Breast epithelium (tissue), 4 donors: Measurements from ENCODE around the gene CFAP97D2. TPM values are rescaled to one million over a fixed set of nuclear protein-coding genes. Genes with fewer than 3 reads are reported as not detected.
"Not testable (repeated sequence)": the region's sequence is repeated elsewhere in the genome, so short reads cannot be mapped to it uniquely, and the experiment has no call there.

Source experiments
- DNase-seq, 2 donors: peaks; one replicate each; pipeline ENCODE4 v3.0.0-alpha.2; 2019; ENCODE audit warnings: low spot score in 2 of 2
- H3K27ac ChIP-seq, 2 donors: fragments of 200-600 bp; sonication (generic) in 1 of 2; one replicate each; pipeline ENCODE4 v1.5.1; 2016 to 2019; ENCODE audit warnings: mild to moderate bottlenecking in 1 of 2
- H3K27me3 ChIP-seq, 2 donors: fragments of 200-600 bp; sonication (generic) in 1 of 2; one replicate each; pipeline versions ENCODE4 v1.5.1 to v1.6.0; 2017 to 2019; ENCODE audit warnings: control low read depth in 1 of 2, mild to moderate bottlenecking in 1 of 2
- H3K36me3 ChIP-seq: fragments of 200-600 bp; one replicate; pipeline ENCODE4 v1.5.1; 2019
- H3K4me1 ChIP-seq, 2 donors: fragments of 200-600 bp; sonication (generic); one replicate each; pipeline ENCODE4 v1.5.1; 2016 to 2019; ENCODE audit warnings: control low read depth in 1 of 2
- H3K4me3 ChIP-seq, 3 donors: fragments of 200-600 bp; sonication (generic); 1 replicate in 2 of 3; 2 replicates in 1 of 3; pipeline ENCODE4 v1.5.1; 2016 to 2019; ENCODE audit warnings: mild to moderate bottlenecking in 3 of 3, moderate library complexity in 2 of 3
- H3K9me3 ChIP-seq, 2 donors: fragments of 200-600 bp; sonication (generic) in 1 of 2; one replicate each; pipeline ENCODE4 v1.5.1; 2016 to 2019; ENCODE audit warnings: control low read depth in 1 of 2
- CTCF ChIP-seq, 3 donors: fragments of 450-650 bp; IDR thresholded peaks; one replicate each; pipeline ENCODE4 v1.5.1; 2016 to 2017; ENCODE audit warnings: antibody characterized with exemption in 3 of 3, mild to moderate bottlenecking in 3 of 3, moderate library complexity in 3 of 3
- POLR2A ChIP-seq: fragments of 450-650 bp; IDR thresholded peaks from one replicate; pipeline ENCODE4 v1.6.1; 2016; ENCODE audit warnings: antibody characterized with exemption, mild to moderate bottlenecking, moderate library complexity
- POLR2AphosphoS5 ChIP-seq, 3 donors: sonication (generic); formaldehyde crosslinking; IDR thresholded peaks; one replicate each; pipeline ENCODE4 v1.6.1; 2017; ENCODE audit warnings: antibody characterized with exemption in 3 of 3
- intact Hi-C: fragments of 100-400 bp; cut with DNase I; formaldehyde crosslinking; loops from one replicate; pipeline ENCODE4 v1.15.1; 2023; ENCODE audit warnings: low total_unique reads
- total RNA-seq, 3 donors: library from RNA; depleted of rRNA; stranded (reverse); fragments of >200 nt; gene quantifications; one replicate each; pipeline ENCODE4 v1.1.0, GENCODE V29; 2016

CFAP97D2 gene
- total RNA-seq, 3 donors from 2014 or later, result not detected

- Histone ChIP-seq H3K9me3 (no peaks in the 10 kb centered on the region), H3K27ac (no peak overlapping the region), H3K4me3 (no peak overlapping the region), H3K27me3 (no peaks in the 10 kb centered on the region), H3K36me3 (no peaks in the 10 kb centered on the region), H3K4me1 (peaks cover 0 to 6% of the 10 kb centered on the region in 2 donors)
- TF ChIP-seq POLR2AphosphoS5 (IDR thresholded peaks at IDR 0.05) (no peak), POLR2A (no peak), CTCF (IDR thresholded peaks at IDR 0.05) (no peak)
- intact Hi-C loops, result no loop called here
- no peak for DNase-seq
Observed at GRCh38 chr13:114155320-114155719, 23.7 kb upstream of the CFAP97D2 start.

GRCh38 chr13:114155926-114156883, 22.9 kb upstream of the CFAP97D2 start:
- no peak overlapping the region for H3K27ac ChIP-seq
- intact Hi-C loops, result no loop called here
- peaks cover 0 to 4% of the 10 kb centered on the region in 2 donors for H3K4me1 ChIP-seq
- no peak overlapping the region for H3K4me3 ChIP-seq
- no peaks in the 10 kb centered on the region for H3K36me3 ChIP-seq
- H3K27me3 ChIP-seq, result no peaks in the 10 kb centered on the region
- DNase-seq, result no peak
- H3K9me3 ChIP-seq, result no peaks in the 10 kb centered on the region
- TF ChIP-seq CTCF (IDR thresholded peaks at IDR 0.05), result no peak
- no peak for TF ChIP-seq POLR2AphosphoS5 (IDR thresholded peaks at IDR 0.05)
- no peak for TF ChIP-seq POLR2A

- DNase-seq, result no peak
- Histone ChIP-seq H3K9me3 (no peaks in the 10 kb centered on the region), H3K36me3 (no peaks in the 10 kb centered on the region), H3K27ac (no peak overlapping the region), H3K4me1 (peaks cover 0 to 6% of the 10 kb centered on the region in 2 donors), H3K27me3 (no peaks in the 10 kb centered on the region), H3K4me3 (no peak overlapping the region)
- TF ChIP-seq POLR2A (no peak), POLR2AphosphoS5 (IDR thresholded peaks at IDR 0.05) (no peak), CTCF (IDR thresholded peaks at IDR 0.05) (no peak)
- intact Hi-C loops, result no loop called here
Observed at GRCh38 chr13:114157869-114158495, 21.1 kb upstream of the CFAP97D2 start.

- H3K9me3 ChIP-seq, H3K4me3 ChIP-seq, intact Hi-C loops, H3K36me3 ChIP-seq, DNase-seq, H3K27ac ChIP-seq, H3K4me1 ChIP-seq, H3K27me3 ChIP-seq: not testable (repeated sequence)
Observed at GRCh38 chr13:114158869-114159666, 20.0 kb upstream of the CFAP97D2 start.

GRCh38 chr13:114161028-114161556, 18.0 kb upstream of the CFAP97D2 start:
- H3K36me3 ChIP-seq, result no peaks in the 10 kb centered on the region
- DNase-seq, result no peak
- H3K27ac ChIP-seq, result peak overlapping the region in 1 of 2 donors; percentile 69
- intact Hi-C loops, result no loop called here
- TF ChIP-seq POLR2A, result no peak
- no peak for TF ChIP-seq POLR2AphosphoS5 (IDR thresholded peaks at IDR 0.05)
- no peaks in the 10 kb centered on the region for H3K9me3 ChIP-seq
- peaks cover under 1 to 8% of the 10 kb centered on the region in 2 donors for H3K4me1 ChIP-seq
- H3K27me3 ChIP-seq, result no peaks in the 10 kb centered on the region
- no peak overlapping the region for H3K4me3 ChIP-seq
